ENCODE data around the gene ADRA2B.

Gene ADRA2B

GRCh38 chr2:96134421-96134820 lies 18.1 kb upstream of the ADRA2B start:
- H3K4me3 ChIP-seq (ENCODE audit: low read depth, low read length): no peak overlapping the region
- DNase-seq (ENCODE audit: low read depth): no peak
- TF ChIP-seq, protein P1, sequence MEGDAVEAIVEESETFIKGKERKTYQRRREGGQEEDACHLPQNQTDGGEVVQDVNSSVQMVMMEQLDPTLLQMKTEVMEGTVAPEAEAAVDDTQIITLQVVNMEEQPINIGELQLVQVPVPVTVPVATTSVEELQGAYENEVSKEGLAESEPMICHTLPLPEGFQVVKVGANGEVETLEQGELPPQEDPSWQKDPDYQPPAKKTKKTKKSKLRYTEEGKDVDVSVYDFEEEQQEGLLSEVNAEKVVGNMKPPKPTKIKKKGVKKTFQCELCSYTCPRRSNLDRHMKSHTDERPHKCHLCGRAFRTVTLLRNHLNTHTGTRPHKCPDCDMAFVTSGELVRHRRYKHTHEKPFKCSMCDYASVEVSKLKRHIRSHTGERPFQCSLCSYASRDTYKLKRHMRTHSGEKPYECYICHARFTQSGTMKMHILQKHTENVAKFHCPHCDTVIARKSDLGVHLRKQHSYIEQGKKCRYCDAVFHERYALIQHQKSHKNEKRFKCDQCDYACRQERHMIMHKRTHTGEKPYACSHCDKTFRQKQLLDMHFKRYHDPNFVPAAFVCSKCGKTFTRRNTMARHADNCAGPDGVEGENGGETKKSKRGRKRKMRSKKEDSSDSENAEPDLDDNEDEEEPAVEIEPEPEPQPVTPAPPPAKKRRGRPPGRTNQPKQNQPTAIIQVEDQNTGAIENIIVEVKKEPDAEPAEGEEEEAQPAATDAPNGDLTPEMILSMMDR (IDR thresholded peaks at IDR 0.05; ENCODE audit: insufficient read depth, low read depth, low read length, missing control alignments): no peak

DNA sequence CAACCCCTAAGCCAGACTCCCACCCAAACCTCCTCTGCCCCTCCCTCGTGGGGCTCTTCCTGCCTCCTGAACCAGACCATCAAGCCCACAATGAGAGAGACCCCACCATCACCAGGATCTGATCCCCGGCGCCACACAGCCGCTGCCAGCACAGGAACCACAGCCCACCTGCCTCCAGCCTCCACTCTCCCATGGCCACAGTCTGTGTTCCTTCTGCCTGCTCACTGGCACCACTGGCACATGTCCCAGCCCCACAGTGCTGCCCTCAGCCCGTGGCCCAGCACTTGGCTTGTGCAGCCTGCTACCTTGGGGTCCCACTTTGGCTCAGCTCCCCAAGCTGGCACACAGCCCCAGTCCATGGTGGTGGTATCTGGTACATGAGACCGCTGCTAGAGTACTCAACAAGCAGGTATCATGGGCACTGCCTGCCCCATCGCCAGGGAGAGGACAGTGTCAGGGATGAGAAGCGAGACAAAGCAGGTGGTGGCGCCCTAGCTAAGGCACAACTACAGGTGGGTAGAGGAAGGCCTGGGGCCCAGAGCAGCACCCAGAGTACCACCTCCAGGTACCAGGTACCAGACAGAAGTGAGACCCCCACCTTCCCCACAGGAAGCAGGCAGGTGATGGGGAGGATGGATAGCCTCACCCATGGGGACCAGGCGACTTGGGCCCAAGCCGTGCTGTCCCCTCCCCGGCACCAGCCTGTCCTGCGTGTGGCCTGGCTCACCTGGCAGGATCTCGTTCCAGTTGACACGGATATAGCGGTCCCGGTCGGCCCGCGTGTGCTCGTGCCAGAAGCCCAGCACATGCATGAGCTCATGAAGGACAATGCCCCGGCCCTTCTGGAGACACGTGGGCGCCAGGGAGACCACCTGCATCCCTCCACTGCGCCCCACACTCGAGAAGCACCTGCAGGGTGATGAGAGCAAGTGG lies 15.7 kb upstream of the ADRA2B start:
- DNase-seq (ENCODE audit: low read depth): no peak
- TF ChIP-seq, protein P1 (IDR thresholded peaks at IDR 0.05; ENCODE audit: insufficient read depth, low read depth, low read length, missing control alignments): no peak
- H3K4me3 ChIP-seq (ENCODE audit: low read depth, low read length): no peak overlapping the region

- TF ChIP-seq, protein P1 (IDR thresholded peaks at IDR 0.05; ENCODE audit: insufficient read depth, low read depth, low read length, missing control alignments): no peak
- no peak overlapping the region for H3K4me3 ChIP-seq (ENCODE audit: low read depth, low read length)
- no peak for DNase-seq (ENCODE audit: low read depth)
Measured at GRCh38 chr2:96131152-96131812, 14.9 kb upstream of the ADRA2B start.

- DNase-seq (ENCODE audit: low read depth): no peak
- no peak overlapping the region for H3K4me3 ChIP-seq (ENCODE audit: low read depth, low read length)
- TF ChIP-seq, protein P1 (IDR thresholded peaks at IDR 0.05; ENCODE audit: insufficient read depth, low read depth, low read length, missing control alignments): no peak
Measured at GRCh38 chr2:96130483-96130882, 14.1 kb upstream of the ADRA2B start.

- TF ChIP-seq, protein P1 (IDR thresholded peaks at IDR 0.05; ENCODE audit: insufficient read depth, low read depth, low read length, missing control alignments): no peak
- H3K4me3 ChIP-seq (ENCODE audit: low read depth, low read length): no peak overlapping the region
- no peak for DNase-seq (ENCODE audit: low read depth)
Measured at GRCh38 chr2:96129528-96130120, 13.3 kb upstream of the ADRA2B start.

- no peak for DNase-seq (ENCODE audit: low read depth)
- H3K4me3 ChIP-seq (ENCODE audit: low read depth, low read length): no peak overlapping the region
- TF ChIP-seq, protein P1 (IDR thresholded peaks at IDR 0.05; ENCODE audit: insufficient read depth, low read depth, low read length, missing control alignments): no peak
Measured at GRCh38 chr2:96128456-96128855, 12.1 kb upstream of the ADRA2B start.
